ENCODE measurements around the gene PIP4K2A. TPM values are rescaled to one million over a fixed set of nuclear protein-coding genes. Genes with fewer than 3 reads are reported as not detected.

The PIP4K2A gene
- polyA plus RNA-seq, 4 donors: 24.6 to 27.9 (median 25.9) TPM

GRCh38 chr10:22624287-22624738 lies 90.1 kb downstream of the PIP4K2A start:
- no peak for DNase-seq (ENCODE audit: low read depth in 4 of 4, low spot score in 2 of 4)

- no peak for DNase-seq (ENCODE audit: low read depth in 4 of 4, low spot score in 2 of 4)
Measured at GRCh38 chr10:22623633-22624253, 90.6 kb downstream of the PIP4K2A start.

- no peak for DNase-seq (ENCODE audit: low read depth in 4 of 4, low spot score in 2 of 4)
Measured at GRCh38 chr10:22622242-22622806, 92.1 kb downstream of the PIP4K2A start.

- DNase-seq (ENCODE audit: low read depth in 4 of 4, low spot score in 2 of 4): no peak
Measured at GRCh38 chr10:22621726-22622125, 92.7 kb downstream of the PIP4K2A start.

- no peak for DNase-seq (ENCODE audit: low read depth in 4 of 4, low spot score in 2 of 4)
Measured at GRCh38 chr10:22620929-22621328, 93.4 kb downstream of the PIP4K2A start.

GRCh38 chr10:22620140-22620857 lies 94.1 kb downstream of the PIP4K2A start:
- DNase-seq (ENCODE audit: low read depth in 4 of 4, low spot score in 2 of 4): no peak

GRCh38 chr10:22619101-22619500 lies 95.3 kb downstream of the PIP4K2A start:
- no peak for DNase-seq (ENCODE audit: low read depth in 4 of 4, low spot score in 2 of 4)

- no peak for DNase-seq (ENCODE audit: low read depth in 4 of 4, low spot score in 2 of 4)
Measured at GRCh38 chr10:22618078-22618785, 96.1 kb downstream of the PIP4K2A start.

GRCh38 chr10:22617516-22617915 lies 96.9 kb downstream of the PIP4K2A start:
- DNase-seq (ENCODE audit: low read depth in 4 of 4, low spot score in 2 of 4): no peak

- no peak for DNase-seq (ENCODE audit: low read depth in 4 of 4, low spot score in 2 of 4)
Measured at GRCh38 chr10:22617051-22617450, 97.3 kb downstream of the PIP4K2A start.

- DNase-seq (ENCODE audit: low read depth in 4 of 4, low spot score in 2 of 4): no peak
Measured at GRCh38 chr10:22615819-22616499, 98.4 kb downstream of the PIP4K2A start.

- DNase-seq (ENCODE audit: low read depth in 4 of 4, low spot score in 2 of 4): no peak
Measured at GRCh38 chr10:22615101-22615500, 99.3 kb downstream of the PIP4K2A start.

GRCh38 chr10:22613011-22613410 lies 101.4 kb downstream of the PIP4K2A start:
- no peak for DNase-seq (ENCODE audit: low read depth in 4 of 4, low spot score in 2 of 4)

- no peak for DNase-seq (ENCODE audit: low read depth in 4 of 4, low spot score in 2 of 4)
Measured at GRCh38 chr10:22612318-22612717, 102.1 kb downstream of the PIP4K2A start.

GRCh38 chr10:22611425-22612115 lies 102.8 kb downstream of the PIP4K2A start:
- no peak for DNase-seq (ENCODE audit: low read depth in 4 of 4, low spot score in 2 of 4)

- DNase-seq (ENCODE audit: low read depth in 4 of 4, low spot score in 2 of 4): no peak
Measured at GRCh38 chr10:22610610-22611009, 103.8 kb downstream of the PIP4K2A start.

- DNase-seq (ENCODE audit: low read depth in 4 of 4, low spot score in 2 of 4): no peak
Measured at GRCh38 chr10:22609719-22610465, 104.5 kb downstream of the PIP4K2A start.

GRCh38 chr10:22609251-22609650 lies 105.1 kb downstream of the PIP4K2A start:
- no peak for DNase-seq (ENCODE audit: low read depth in 4 of 4, low spot score in 2 of 4)

- no peak for DNase-seq (ENCODE audit: low read depth in 4 of 4, low spot score in 2 of 4)
Measured at GRCh38 chr10:22607261-22607660, 107.1 kb downstream of the PIP4K2A start.

All from left renal cortex interstitium (tissue), 4 donors.